ENCODE data around the gene APEH.

Gene APEH

GRCh38 chr3:49646236-49646635 lies 27.9 kb upstream of the APEH start:
- Histone ChIP-seq H3K23ac (ENCODE audit: low read length) (no peak overlapping the region), H3K4me1 (ENCODE audit: control insufficient read depth, low read depth, low read length) (no peaks in the 10 kb centered on the region), H3K36me3 (ENCODE audit: control insufficient read depth, insufficient read depth, low read length) (no peaks in the 10 kb centered on the region), H3K4ac (ENCODE audit: low read depth, low read length) (no peak overlapping the region), H4K5ac (ENCODE audit: low read length) (no peak overlapping the region), H3K18ac (ENCODE audit: low read length) (no peak overlapping the region), H3K79me2 (ENCODE audit: control insufficient read depth, insufficient read depth, low read length) (no peaks in the 10 kb centered on the region), H3K9ac (ENCODE audit: low read length) (no peak overlapping the region), H2AK5ac (ENCODE audit: low read length) (no peak overlapping the region), H4K8ac (ENCODE audit: low read depth, low read length) (no peak overlapping the region), H2BK15ac (replicated peaks; ENCODE audit: low read depth) (no peak overlapping the region), H3K27ac (ENCODE audit: low read depth, low read length) (no peak overlapping the region), H3K79me1 (ENCODE audit: low read length) (no peaks in the 10 kb centered on the region), H3K27me3 (ENCODE audit: insufficient read depth, low read length, poor library complexity) (no peaks in the 10 kb centered on the region), H2BK120ac (ENCODE audit: low read depth, low read length) (no peak overlapping the region), H3K4me2 (ENCODE audit: low read length) (no peak overlapping the region), H3K4me3 (ENCODE audit: low read length) (no peak overlapping the region), H3K56ac (ENCODE audit: low read length) (no peak overlapping the region), H2BK5ac (ENCODE audit: low read length) (no peak overlapping the region)
- no peak for DNase-seq
- no CpG with 5 or more reads among the region's 3 CpGs for WGBS (ENCODE audit: extremely low coverage, insufficient coverage, low lambda C conversion rate)

- Histone ChIP-seq H2BK120ac (ENCODE audit: low read depth, low read length) (no peak overlapping the region), H3K79me2 (ENCODE audit: control insufficient read depth, insufficient read depth, low read length) (no peaks in the 10 kb centered on the region), H4K5ac (ENCODE audit: low read length) (no peak overlapping the region), H3K36me3 (ENCODE audit: control insufficient read depth, insufficient read depth, low read length) (no peaks in the 10 kb centered on the region), H3K9ac (ENCODE audit: low read length) (no peak overlapping the region), H3K4me3 (ENCODE audit: low read length) (no peak overlapping the region), H2AK5ac (ENCODE audit: low read length) (no peak overlapping the region), H3K18ac (ENCODE audit: low read length) (no peak overlapping the region), H3K4me2 (ENCODE audit: low read length) (no peak overlapping the region), H3K23ac (ENCODE audit: low read length) (no peak overlapping the region), H3K4me1 (ENCODE audit: control insufficient read depth, low read depth, low read length) (no peaks in the 10 kb centered on the region), H2BK15ac (replicated peaks; ENCODE audit: low read depth) (no peak overlapping the region), H3K27ac (ENCODE audit: low read depth, low read length) (no peak overlapping the region), H3K27me3 (ENCODE audit: insufficient read depth, low read length, poor library complexity) (no peaks in the 10 kb centered on the region), H4K8ac (ENCODE audit: low read depth, low read length) (no peak overlapping the region), H3K4ac (ENCODE audit: low read depth, low read length) (no peak overlapping the region), H3K56ac (ENCODE audit: low read length) (no peak overlapping the region), H3K79me1 (ENCODE audit: low read length) (no peaks in the 10 kb centered on the region), H2BK5ac (ENCODE audit: low read length) (no peak overlapping the region)
- no peak for DNase-seq
- WGBS (ENCODE audit: extremely low coverage, insufficient coverage, low lambda C conversion rate), result no CpG with 5 or more reads among the region's 2 CpGs
Observed at GRCh38 chr3:49647741-49648140, 26.4 kb upstream of the APEH start.

GRCh38 chr3:49648354-49649019 lies 25.7 kb upstream of the APEH start:
- no peaks in the 10 kb centered on the region for H3K36me3 ChIP-seq (ENCODE audit: control insufficient read depth, insufficient read depth, low read length)
- no peak overlapping the region for H3K56ac ChIP-seq (ENCODE audit: low read length)
- no CpG with 5 or more reads among the region's 3 CpGs for WGBS (ENCODE audit: extremely low coverage, insufficient coverage, low lambda C conversion rate)
- H3K27me3 ChIP-seq (ENCODE audit: insufficient read depth, low read length, poor library complexity), result no peaks in the 10 kb centered on the region
- no peak overlapping the region for H2BK5ac ChIP-seq (ENCODE audit: low read length)
- DNase-seq, result no peak
- H2BK120ac ChIP-seq (ENCODE audit: low read depth, low read length), result no peak overlapping the region
- H3K4me2 ChIP-seq (ENCODE audit: low read length), result no peak overlapping the region
- H2BK15ac ChIP-seq (replicated peaks; ENCODE audit: low read depth), result no peak overlapping the region
- no peak overlapping the region for H4K8ac ChIP-seq (ENCODE audit: low read depth, low read length)
- no peaks in the 10 kb centered on the region for H3K4me1 ChIP-seq (ENCODE audit: control insufficient read depth, low read depth, low read length)
- no peak overlapping the region for H3K18ac ChIP-seq (ENCODE audit: low read length)
- H3K27ac ChIP-seq (ENCODE audit: low read depth, low read length), result no peak overlapping the region
- H3K79me1 ChIP-seq (ENCODE audit: low read length), result no peaks in the 10 kb centered on the region
- H3K4me3 ChIP-seq (ENCODE audit: low read length), result no peak overlapping the region
- no peak overlapping the region for H4K5ac ChIP-seq (ENCODE audit: low read length)
- H3K4ac ChIP-seq (ENCODE audit: low read depth, low read length), result no peak overlapping the region
- no peak overlapping the region for H2AK5ac ChIP-seq (ENCODE audit: low read length)
- H3K9ac ChIP-seq (ENCODE audit: low read length), result no peak overlapping the region
- H3K23ac ChIP-seq (ENCODE audit: low read length), result peak overlapping the region; percentile 17
- H3K79me2 ChIP-seq (ENCODE audit: control insufficient read depth, insufficient read depth, low read length), result no peaks in the 10 kb centered on the region

- Histone ChIP-seq H4K8ac (ENCODE audit: low read depth, low read length) (no peak overlapping the region), H3K79me2 (ENCODE audit: control insufficient read depth, insufficient read depth, low read length) (no peaks in the 10 kb centered on the region), H3K79me1 (ENCODE audit: low read length) (no peaks in the 10 kb centered on the region), H4K5ac (ENCODE audit: low read length) (no peak overlapping the region), H3K36me3 (ENCODE audit: control insufficient read depth, insufficient read depth, low read length) (no peaks in the 10 kb centered on the region), H2AK5ac (ENCODE audit: low read length) (no peak overlapping the region), H3K4me1 (ENCODE audit: control insufficient read depth, low read depth, low read length) (no peaks in the 10 kb centered on the region), H3K4me2 (ENCODE audit: low read length) (no peak overlapping the region), H3K23ac (ENCODE audit: low read length) (no peak overlapping the region), H3K18ac (ENCODE audit: low read length) (no peak overlapping the region), H3K9ac (ENCODE audit: low read length) (no peak overlapping the region), H3K27me3 (ENCODE audit: insufficient read depth, low read length, poor library complexity) (no peaks in the 10 kb centered on the region), H3K4ac (ENCODE audit: low read depth, low read length) (no peak overlapping the region), H3K4me3 (ENCODE audit: low read length) (no peak overlapping the region), H2BK120ac (ENCODE audit: low read depth, low read length) (no peak overlapping the region), H2BK5ac (ENCODE audit: low read length) (no peak overlapping the region), H2BK15ac (replicated peaks; ENCODE audit: low read depth) (no peak overlapping the region), H3K27ac (ENCODE audit: low read depth, low read length) (no peak overlapping the region), H3K56ac (ENCODE audit: low read length) (no peak overlapping the region)
- WGBS (ENCODE audit: extremely low coverage, insufficient coverage, low lambda C conversion rate), result no CpG with 5 or more reads among the region's 1 CpG
- DNase-seq, result no peak
Observed at GRCh38 chr3:49649576-49649975, 24.6 kb upstream of the APEH start.

- H3K4me1 ChIP-seq (ENCODE audit: control insufficient read depth, low read depth, low read length), result no peaks in the 10 kb centered on the region
- H3K79me2 ChIP-seq (ENCODE audit: control insufficient read depth, insufficient read depth, low read length), result no peaks in the 10 kb centered on the region
- no peaks in the 10 kb centered on the region for H3K79me1 ChIP-seq (ENCODE audit: low read length)
- H4K8ac ChIP-seq (ENCODE audit: low read depth, low read length), result no peak overlapping the region
- DNase-seq, result no peak
- H3K27ac ChIP-seq (ENCODE audit: low read depth, low read length), result no peak overlapping the region
- H2AK5ac ChIP-seq (ENCODE audit: low read length), result no peak overlapping the region
- no peak overlapping the region for H3K4me3 ChIP-seq (ENCODE audit: low read length)
- H2BK5ac ChIP-seq (ENCODE audit: low read length), result no peak overlapping the region
- no peak overlapping the region for H3K4ac ChIP-seq (ENCODE audit: low read depth, low read length)
- H4K5ac ChIP-seq (ENCODE audit: low read length), result no peak overlapping the region
- no peak overlapping the region for H3K4me2 ChIP-seq (ENCODE audit: low read length)
- H3K18ac ChIP-seq (ENCODE audit: low read length), result no peak overlapping the region
- H3K27me3 ChIP-seq (ENCODE audit: insufficient read depth, low read length, poor library complexity), result no peaks in the 10 kb centered on the region
- H3K9ac ChIP-seq (ENCODE audit: low read length), result no peak overlapping the region
- H3K56ac ChIP-seq (ENCODE audit: low read length), result no peak overlapping the region
- no peak overlapping the region for H2BK120ac ChIP-seq (ENCODE audit: low read depth, low read length)
- H2BK15ac ChIP-seq (replicated peaks; ENCODE audit: low read depth), result no peak overlapping the region
- no peak overlapping the region for H3K23ac ChIP-seq (ENCODE audit: low read length)
- no peaks in the 10 kb centered on the region for H3K36me3 ChIP-seq (ENCODE audit: control insufficient read depth, insufficient read depth, low read length)
- no CpG with 5 or more reads among the region's 1 CpG for WGBS (ENCODE audit: extremely low coverage, insufficient coverage, low lambda C conversion rate)
Observed at GRCh38 chr3:49650177-49650576, 24.0 kb upstream of the APEH start.

GRCh38 chr3:49650637-49651036 lies 23.5 kb upstream of the APEH start:
- Histone ChIP-seq H2BK15ac (replicated peaks; ENCODE audit: low read depth) (no peak overlapping the region), H3K4ac (ENCODE audit: low read depth, low read length) (no peak overlapping the region), H2BK5ac (ENCODE audit: low read length) (no peak overlapping the region), H3K56ac (ENCODE audit: low read length) (no peak overlapping the region), H3K4me2 (ENCODE audit: low read length) (no peak overlapping the region), H3K79me1 (ENCODE audit: low read length) (no peaks in the 10 kb centered on the region), H3K18ac (ENCODE audit: low read length) (no peak overlapping the region), H2BK120ac (ENCODE audit: low read depth, low read length) (no peak overlapping the region), H3K27ac (ENCODE audit: low read depth, low read length) (no peak overlapping the region), H3K4me3 (ENCODE audit: low read length) (no peak overlapping the region), H3K23ac (ENCODE audit: low read length) (no peak overlapping the region), H3K36me3 (ENCODE audit: control insufficient read depth, insufficient read depth, low read length) (no peaks in the 10 kb centered on the region), H4K8ac (ENCODE audit: low read depth, low read length) (no peak overlapping the region), H4K5ac (ENCODE audit: low read length) (no peak overlapping the region), H3K27me3 (ENCODE audit: insufficient read depth, low read length, poor library complexity) (no peaks in the 10 kb centered on the region), H3K9ac (ENCODE audit: low read length) (no peak overlapping the region), H3K4me1 (ENCODE audit: control insufficient read depth, low read depth, low read length) (no peaks in the 10 kb centered on the region), H2AK5ac (ENCODE audit: low read length) (no peak overlapping the region), H3K79me2 (ENCODE audit: control insufficient read depth, insufficient read depth, low read length) (no peaks in the 10 kb centered on the region)
- no CpG with 5 or more reads among the region's 8 CpGs for WGBS (ENCODE audit: extremely low coverage, insufficient coverage, low lambda C conversion rate)
- DNase-seq, result no peak

Data from mesendoderm (in vitro differentiated cells).